Endothelial cell of umbilical vein (primary cell): ENCODE data around the gene SERPIND1. TPM values are rescaled to one million over a fixed set of nuclear protein-coding genes. Genes with fewer than 3 reads are reported as not detected.

Experiments used
- BruUV-seq: library from RNA; stranded (reverse); fragments of 400-500 nt; replicated peaks from 2 replicates; lab custom pipeline; 2021; lab: Mats Ljungman, UMichigan
- CTCF ChIA-PET: fragments of 300-600, 350-600 bp; sonication (Branson Sonifier 250); formaldehyde crosslinking; loops from one replicate; lab custom pipeline; 2021; ENCODE audit warnings: antibody characterized with exemption, inconsistent platforms; lab: Charles Lee
- POLR2A ChIA-PET: fragments of 300-600, 350-600 bp; sonication (Branson Sonifier 250); formaldehyde crosslinking; loops from one replicate; lab custom pipeline; 2021; ENCODE audit warnings: antibody characterized with exemption, inconsistent platforms; lab: Charles Lee
- DNase-seq: peaks from one replicate; pipeline ENCODE4 v3.0.0-alpha.2; 2011; ENCODE audit warnings: low read depth, low spot score
- FAIRE-seq: peaks from 2 replicates; lab custom pipeline; 2011; peaks lifted over from hg19 to GRCh38; lab: Jason Lieb, UNC
- H2AFZ ChIP-seq: 2 replicates; pipeline ENCODE4 v1.6.0; 2012; ENCODE audit warnings: low read depth, low read length, control low read depth, inconsistent platforms
- H3K27ac ChIP-seq: 2 replicates; pipeline ENCODE4 v1.5.1; 2011; ENCODE audit warnings: low read depth, mild to moderate bottlenecking, control low read depth, low read length, moderate library complexity; ENCODE audit not compliant: insufficient read depth
- H3K27me3 ChIP-seq, 2 experiments: 2 replicates each; pipeline versions ENCODE4 v1.6.0 to v1.6.1; 2011; ENCODE audit warnings: low read length in 2 of 2, mixed read lengths in 1 of 2; ENCODE audit not compliant: control insufficient read depth in 2 of 2, insufficient read depth in 2 of 2
- H3K36me3 ChIP-seq, 2 experiments: 2 replicates in 1 of 2; 3 replicates in 1 of 2; pipeline ENCODE4 v1.5.1; 2011; ENCODE audit warnings: low read length in 2 of 2, mild to moderate bottlenecking in 1 of 2, moderate library complexity in 1 of 2; ENCODE audit not compliant: control insufficient read depth in 2 of 2, insufficient read depth in 2 of 2; ENCODE audit errors: extremely low read depth in 1 of 2
- H3K4me1 ChIP-seq: 3 replicates; pipeline ENCODE4 v1.5.1; 2011; ENCODE audit warnings: mild to moderate bottlenecking, low read length; ENCODE audit not compliant: control insufficient read depth, insufficient read depth; ENCODE audit errors: extremely low read depth
- H3K4me2 ChIP-seq: 2 replicates; pipeline ENCODE4 v1.6.1; 2011; ENCODE audit warnings: low read length, control low read depth, mixed read lengths; ENCODE audit not compliant: insufficient read depth
- H3K4me3 ChIP-seq, 3 experiments: fragments of 200-600 bp in 1 of 3; sonication (generic), shearing (Covaris generic) in 1 of 3; replicated peaks in 1 of 3; 2 replicates each; pipeline ENCODE4 v1.5.1; 2011 to 2016; ENCODE audit warnings: control low read depth in 3 of 3, low read length in 3 of 3, mild to moderate bottlenecking in 2 of 3, inconsistent platforms in 1 of 3, low read depth in 1 of 3, moderate library complexity in 1 of 3; ENCODE audit not compliant: insufficient read depth in 1 of 3
- H3K79me2 ChIP-seq: 2 replicates; pipeline ENCODE4 v1.6.0; 2012; ENCODE audit warnings: low read length, inconsistent platforms; ENCODE audit not compliant: control insufficient read depth, insufficient read depth
- H3K9ac ChIP-seq: replicated peaks from 2 replicates; pipeline ENCODE3; 2011; ENCODE audit warnings: low read length, control low read depth; ENCODE audit not compliant: insufficient read depth; ENCODE audit errors: extremely low read depth
- H3K9me1 ChIP-seq: replicated peaks from 3 replicates; pipeline ENCODE4 v1.6.0; 2011; ENCODE audit warnings: mild to moderate bottlenecking, low read length; ENCODE audit not compliant: control insufficient read depth, insufficient read depth; ENCODE audit errors: extremely low read depth
- H3K9me3 ChIP-seq: replicated peaks from 2 replicates; pipeline ENCODE4 v1.5.1; 2012; ENCODE audit warnings: low read length, inconsistent platforms; ENCODE audit not compliant: control insufficient read depth, insufficient read depth
- H4K20me1 ChIP-seq: replicated peaks from 2 replicates; pipeline ENCODE3; 2011; ENCODE audit warnings: mild to moderate bottlenecking, low read length; ENCODE audit not compliant: control insufficient read depth, insufficient read depth; ENCODE audit errors: extremely low read depth
- CTCF ChIP-seq, 2 donors: IDR thresholded peaks; 1 replicate in 1 of 2; 2 replicates in 1 of 2; pipeline ENCODE4 v1.5.1; 2011; ENCODE audit warnings: low read length in 2 of 2, mild to moderate bottlenecking in 2 of 2, moderate library complexity in 2 of 2, control low read depth in 1 of 2, inconsistent platforms in 1 of 2, low read depth in 1 of 2; ENCODE audit not compliant: insufficient read depth in 1 of 2; ENCODE audit errors: extremely low read depth in 1 of 2
- EZH2 ChIP-seq: IDR thresholded peaks from 2 replicates; pipeline ENCODE4 v1.6.1; 2012; ENCODE audit warnings: borderline replicate concordance, low read depth, mild to moderate bottlenecking, moderate library complexity, low read length, inconsistent platforms; ENCODE audit not compliant: severe bottlenecking
- FOS ChIP-seq: IDR thresholded peaks from 2 replicates; pipeline ENCODE4 v1.6.1; 2011; ENCODE audit warnings: mild to moderate bottlenecking, low read length, moderate library complexity, borderline replicate concordance; ENCODE audit not compliant: insufficient read depth
- GATA2 ChIP-seq: IDR thresholded peaks from 2 replicates; pipeline ENCODE4 v1.7.0; 2011; ENCODE audit warnings: low read depth, mild to moderate bottlenecking, moderate library complexity, mixed read lengths, low read length; ENCODE audit not compliant: insufficient read length, insufficient read depth
- JUN ChIP-seq: IDR thresholded peaks from 2 replicates; pipeline ENCODE4 v1.6.1; 2011; ENCODE audit warnings: borderline replicate concordance, low read depth; ENCODE audit not compliant: insufficient read length, insufficient read depth
- MAX ChIP-seq: IDR thresholded peaks from 2 replicates; pipeline ENCODE4 v1.6.1; 2011; ENCODE audit not compliant: insufficient read depth, insufficient read length
- MYC ChIP-seq: IDR thresholded peaks from one replicate; pipeline ENCODE4 v1.6.1; 2011; ENCODE audit warnings: mild to moderate bottlenecking, low read depth, low read length
- POLR2A ChIP-seq: IDR thresholded peaks from 2 replicates; pipeline ENCODE4 v1.6.1; 2012; ENCODE audit warnings: low read depth, mild to moderate bottlenecking, control low read depth, low read length
- POLR2AphosphoS5 ChIP-seq: IDR thresholded peaks from 2 replicates; pipeline ENCODE4 v1.6.1; 2012; ENCODE audit warnings: low read depth, mild to moderate bottlenecking, control low read depth, low read length, moderate library complexity; ENCODE audit not compliant: insufficient read depth
- dilution Hi-C: fragments of 300-500 bp; cut with MboI; formaldehyde crosslinking; loops from one replicate; pipeline ENCODE4 v1.15.0; 2019; ENCODE audit warnings: low sequenced_read_pairs; ENCODE audit not compliant: extremely low pct_ligation_motif_present
- intact Hi-C: fragments of 100-400 bp; cut with micrococcal nuclease; formaldehyde crosslinking; loops from one replicate; pipeline ENCODE4 v1.10.0; 2022
- polyA plus RNA-seq, 4 experiments: library from polyadenylated mRNA; depleted of rRNA in 3 of 4; stranded (reverse) in 3 of 4; unstranded in 1 of 4; fragments of >200 nt; gene quantifications; 2 replicates each; pipeline versions ENCODE4 v1.2.1 to v1.2.3, GENCODE V29; 2011 to 2012; ENCODE audit warnings: missing spikeins in 1 of 4
- total RNA-seq: library from RNA; stranded (reverse); gene quantifications from 2 replicates; pipeline ENCODE4 v1.2.3, GENCODE V29; 2021

SERPIND1 gene
- total and polyA plus RNA-seq, 2 donors (not counting 3 experiments of a cell fraction or from before 2014, with no cell fraction given), result 0.94 to 1.8 TPM

GRCh38 chr22:20787746-20788626, 14.1 kb downstream of the SERPIND1 start:
- Histone ChIP-seq H3K27ac (no peak overlapping the region), H3K4me1 (peaks cover 18% of the 10 kb centered on the region), H3K79me2 (no peaks in the 10 kb centered on the region), H3K4me3 (no peak overlapping the region), H3K4me2 (no peak overlapping the region), H3K27me3 (no peaks in the 10 kb centered on the region), H3K9me1 (no peaks in the 10 kb centered on the region), H3K9ac (no peak overlapping the region), H3K36me3 (peaks cover 8 to 10% of the 10 kb centered on the region in 2 experiments), H3K9me3 (no peaks in the 10 kb centered on the region), H2AFZ (no peak overlapping the region), H4K20me1 (no peaks in the 10 kb centered on the region)
- TF ChIP-seq GATA2 (no peak), MYC (no peak), EZH2 (no peak), FOS (no peak), MAX (no peak), JUN (no peak), POLR2AphosphoS5 (no peak), POLR2A (no peak), CTCF (IDR thresholded peaks at IDR 0.05; ENCODE audit: extremely low read depth in 1 of 2, insufficient read depth in 1 of 2, low read depth in 1 of 2, low read length in 2 of 2) (no peak)
- dilution Hi-C loops, result no loop called here
- BruUV-seq, result no TSS peak
- FAIRE-seq (no peak), DNase-seq (no peak)
- POLR2A ChIA-PET, result no interaction called here
- CTCF ChIA-PET, result no interaction called here
- intact Hi-C loops, result no loop called here
